A673 (cell line): ENCODE results near the gene CNTNAP4.

ENCODE experiments used
- EZH2 ChIP-seq: fragments of 200-600 bp; sonication (generic); IDR thresholded peaks from 2 replicates; pipeline ENCODE4 v1.6.1; 2017; ENCODE audit warnings: borderline replicate concordance, low read depth, mild to moderate bottlenecking, mixed read lengths, antibody characterized with exemption, low read length; ENCODE audit not compliant: poor library complexity, severe bottlenecking
- TF ChIP-seq, protein P1 (sequence below): fragments of 300-800, 200-600 bp; sonication (generic); conservative IDR thresholded peaks from 2 replicates; pipeline ENCODE4 v1.5.1; 2017; ENCODE audit warnings: low read depth, mild to moderate bottlenecking, antibody characterized with exemption, low read length, moderate library complexity, mixed read lengths

DNA sequence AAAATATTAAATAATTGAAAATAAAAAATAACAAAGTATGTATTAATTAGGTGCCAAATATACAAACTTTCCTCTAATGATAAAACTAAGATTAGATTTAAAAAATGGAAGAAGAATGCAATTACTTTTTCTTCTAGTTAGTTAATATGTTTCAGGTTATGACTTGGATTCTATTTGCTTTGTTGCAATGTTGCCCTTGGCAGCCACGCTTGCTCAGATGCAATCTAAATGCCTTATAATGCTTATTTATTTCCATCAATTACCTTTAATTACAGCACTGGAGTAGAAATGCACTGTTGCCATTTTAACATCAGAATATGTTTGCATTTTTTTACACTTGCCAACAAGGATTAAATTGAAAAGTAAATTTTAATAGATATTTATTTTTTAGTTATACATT is 263.9 kb downstream of the CNTNAP4 start:
- TF ChIP-seq, protein P1, sequence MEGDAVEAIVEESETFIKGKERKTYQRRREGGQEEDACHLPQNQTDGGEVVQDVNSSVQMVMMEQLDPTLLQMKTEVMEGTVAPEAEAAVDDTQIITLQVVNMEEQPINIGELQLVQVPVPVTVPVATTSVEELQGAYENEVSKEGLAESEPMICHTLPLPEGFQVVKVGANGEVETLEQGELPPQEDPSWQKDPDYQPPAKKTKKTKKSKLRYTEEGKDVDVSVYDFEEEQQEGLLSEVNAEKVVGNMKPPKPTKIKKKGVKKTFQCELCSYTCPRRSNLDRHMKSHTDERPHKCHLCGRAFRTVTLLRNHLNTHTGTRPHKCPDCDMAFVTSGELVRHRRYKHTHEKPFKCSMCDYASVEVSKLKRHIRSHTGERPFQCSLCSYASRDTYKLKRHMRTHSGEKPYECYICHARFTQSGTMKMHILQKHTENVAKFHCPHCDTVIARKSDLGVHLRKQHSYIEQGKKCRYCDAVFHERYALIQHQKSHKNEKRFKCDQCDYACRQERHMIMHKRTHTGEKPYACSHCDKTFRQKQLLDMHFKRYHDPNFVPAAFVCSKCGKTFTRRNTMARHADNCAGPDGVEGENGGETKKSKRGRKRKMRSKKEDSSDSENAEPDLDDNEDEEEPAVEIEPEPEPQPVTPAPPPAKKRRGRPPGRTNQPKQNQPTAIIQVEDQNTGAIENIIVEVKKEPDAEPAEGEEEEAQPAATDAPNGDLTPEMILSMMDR = no peak
- no peak for TF ChIP-seq EZH2
